HepG2 (cell line): ENCODE results near the gene GUK1. TPM values are rescaled to one million over a fixed set of nuclear protein-coding genes. Genes with fewer than 3 reads are reported as not detected.

Experiments used
- ATF6 ChIP-seq: sonication (generic); formaldehyde crosslinking; conservative IDR thresholded peaks from 2 replicates; pipeline ENCODE4 v1.4.0; 2020; ENCODE audit warnings: missing genetic modification reagents
- CENPBD1 ChIP-seq: sonication (generic); formaldehyde crosslinking; IDR thresholded peaks from 2 replicates; pipeline ENCODE4 v1.8.0; 2022; ENCODE audit warnings: missing genetic modification reagents, low read depth, mild to moderate bottlenecking, borderline replicate concordance
- CENPT ChIP-seq: sonication (generic); formaldehyde crosslinking; IDR thresholded peaks from 2 replicates; pipeline ENCODE4 v1.8.0; 2022; ENCODE audit warnings: low read depth, mild to moderate bottlenecking, moderate library complexity, missing genetic modification reagents
- EED ChIP-seq: sonication (generic); formaldehyde crosslinking; IDR thresholded peaks from 2 replicates; pipeline ENCODE4 v1.5.0; 2020; ENCODE audit warnings: mild to moderate bottlenecking, missing genetic modification reagents
- FOXJ3 ChIP-seq: sonication (generic); formaldehyde crosslinking; IDR thresholded peaks from 2 replicates; pipeline ENCODE4 v1.4.0; 2020; ENCODE audit warnings: missing genetic modification reagents, mild to moderate bottlenecking, borderline replicate concordance
- GABPB1 ChIP-seq: IDR thresholded peaks from 2 replicates; pipeline ENCODE4 v1.6.1; 2016; ENCODE audit warnings: mild to moderate bottlenecking, missing genetic modification reagents, moderate library complexity, missing compliant biosample characterization
- GTF2F1 ChIP-seq: fragments of 150-350 bp; IDR thresholded peaks from 2 replicates; pipeline ENCODE4 v1.6.1; 2014; ENCODE audit warnings: low read length
- HBP1 ChIP-seq: IDR thresholded peaks from 2 replicates; pipeline ENCODE4 v1.6.1; 2016; ENCODE audit warnings: low read depth, control low read depth
- HOMEZ ChIP-seq: IDR thresholded peaks from 2 replicates; pipeline ENCODE4 v1.6.1; 2016; ENCODE audit warnings: low read depth
- MTA3 ChIP-seq: sonication (generic); formaldehyde crosslinking; IDR thresholded peaks from 2 replicates; pipeline ENCODE4 v1.4.0; 2020; ENCODE audit warnings: missing genetic modification reagents
- NFATC3 ChIP-seq: sonication (generic); formaldehyde crosslinking; IDR thresholded peaks from 2 replicates; pipeline ENCODE4 v1.5.1; 2020; ENCODE audit warnings: mild to moderate bottlenecking, missing genetic modification reagents
- NFRKB ChIP-seq: fragments of 450-650 bp; IDR thresholded peaks from 2 replicates; pipeline ENCODE4 v1.6.1; 2017
- PITX1 ChIP-seq: sonication (generic); formaldehyde crosslinking; IDR thresholded peaks from 2 replicates; pipeline ENCODE4 v1.5.1; 2020; ENCODE audit warnings: mild to moderate bottlenecking, missing genetic modification reagents
- SOX13 ChIP-seq, 3 experiments: fragments of 450-650 bp in 1 of 3; sonication (generic) in 1 of 3; formaldehyde crosslinking in 1 of 3; IDR thresholded peaks in 2 of 3; conservative IDR thresholded peaks in 1 of 3; 2 replicates each; pipeline versions ENCODE4 v1.5.0 to v1.6.1; 2016 to 2020; ENCODE audit warnings: antibody characterized with exemption in 1 of 3, mild to moderate bottlenecking in 1 of 3, missing compliant biosample characterization in 1 of 3, missing genetic modification reagents in 1 of 3, moderate library complexity in 1 of 3
- THYN1 ChIP-seq: sonication (generic); formaldehyde crosslinking; IDR thresholded peaks from 2 replicates; pipeline ENCODE4 v1.8.1; 2023; ENCODE audit warnings: low read depth, mild to moderate bottlenecking, moderate library complexity, missing genetic modification reagents, borderline replicate concordance
- ZNF510 ChIP-seq: sonication (generic); formaldehyde crosslinking; IDR thresholded peaks from 2 replicates; pipeline ENCODE4 v1.4.0; 2020; ENCODE audit warnings: low read depth, mild to moderate bottlenecking, missing genetic modification reagents
- ZNF609 ChIP-seq: sonication (generic); formaldehyde crosslinking; IDR thresholded peaks from 2 replicates; pipeline ENCODE4 v1.4.0; 2020; ENCODE audit warnings: mild to moderate bottlenecking, missing genetic modification reagents, borderline replicate concordance
- ZNF841 ChIP-seq: sonication (generic); formaldehyde crosslinking; IDR thresholded peaks from 2 replicates; pipeline ENCODE4 v1.8.1; 2023; ENCODE audit warnings: missing genetic modification reagents, borderline replicate concordance
- polyA plus RNA-seq, 8 experiments: library from polyadenylated mRNA; depleted of rRNA in 3 of 8; stranded (reverse) in 7 of 8; unstranded in 1 of 8; fragments of >200 nt; fragmentation: Illumina TruSeq in 4 of 8; extraction: Trizol in 4 of 8; gene quantifications; 2 replicates each; pipeline versions ENCODE4 v1.2.1 to v1.2.3, GENCODE V29; 2011 to 2016; ENCODE audit warnings: low read depth in 4 of 8, missing spikeins in 1 of 8, mixed read lengths in 1 of 8; ENCODE audit not compliant: insufficient read depth in 1 of 8
- total RNA-seq, 5 experiments: library from RNA; depleted of rRNA; stranded (reverse); fragments of >200 nt; fragmentation: Illumina TruSeq; extraction: Trizol; gene quantifications; 2 replicates each; pipeline ENCODE4 v1.2.3, GENCODE V29; 2016; ENCODE audit warnings: low read depth in 1 of 5

The GUK1 gene
- total and polyA plus RNA-seq, 2 of the 13 experiments (the other 11 are each of a cell fraction or from before 2014, with no cell fraction given): 116 to 154 TPM

- no peak for TF ChIP-seq SOX13 (IDR thresholded peaks at IDR 0.05)
- no peak; a peak in 1 of 4 replicates for TF ChIP-seq SOX13 (CRISPR knock-in tag; conservative IDR thresholded peaks at IDR 0.05 in 1 of 2, IDR thresholded peaks at IDR 0.05 in 1 of 2)
- no peak for TF ChIP-seq HOMEZ (CRISPR knock-in tag)
- no peak for TF ChIP-seq ZNF841 (CRISPR knock-in tag)
- peak; percentile 54; the same call in 1 of the 2 replicates for TF ChIP-seq ZNF609 (CRISPR knock-in tag)
- no peak for TF ChIP-seq NFRKB
- TF ChIP-seq FOXJ3 (CRISPR knock-in tag): no peak
- TF ChIP-seq ZNF510 (CRISPR knock-in tag): no peak
- TF ChIP-seq GABPB1: peak; percentile 87
- TF ChIP-seq GTF2F1: 0 out of 2 replicates have a peak, but pooled peaks have one; percentile 11
- TF ChIP-seq CENPBD1 (CRISPR knock-in tag): no peak; the same call in 1 of the 2 replicates
- TF ChIP-seq EED (CRISPR knock-in tag): peak; percentile 45; the same call in 1 of the 2 replicates
- no peak for TF ChIP-seq MTA3 (CRISPR knock-in tag)
- no peak for TF ChIP-seq THYN1
- no peak; the same call in 1 of the 2 replicates for TF ChIP-seq ATF6
- peak; percentile 17; the same call in 1 of the 2 replicates for TF ChIP-seq HBP1 (CRISPR knock-in tag)
- no peak for TF ChIP-seq NFATC3 (CRISPR knock-in tag)
- no peak for TF ChIP-seq PITX1 (CRISPR knock-in tag)
- 0 out of 2 replicates have a peak, but pooled peaks have one; percentile 35 for TF ChIP-seq CENPT (CRISPR knock-in tag)
These were observed 25.5 kb downstream of the GUK1 start, which contains the start of gene IBA57 (continued) for GRCh38 chr1:228165372-228166169.
